ENCODE measurements around the gene FKBP5.

FKBP5 gene

DNA sequence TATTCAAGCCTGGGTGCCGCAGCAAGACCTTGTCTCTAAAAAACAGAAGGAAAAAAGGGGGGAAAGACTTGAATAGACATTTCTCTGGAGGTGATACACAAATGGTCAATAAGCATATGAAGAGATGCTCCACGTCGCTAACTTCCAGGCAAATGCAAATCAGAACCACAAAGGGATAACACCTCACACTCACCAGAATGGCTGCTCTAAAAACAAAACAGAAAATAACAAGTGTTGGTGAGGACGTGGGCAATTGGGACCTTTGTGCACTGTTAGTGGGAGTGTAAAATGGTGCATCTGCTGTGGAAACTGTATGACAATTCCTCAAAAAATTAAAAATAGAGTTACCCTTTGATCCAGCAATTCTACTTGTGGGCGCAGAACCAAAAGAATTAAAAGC is 127.6 kb downstream of the FKBP5 start:
- TF ChIP-seq CTCF (IDR thresholded peaks at IDR 0.05; ENCODE audit: low read length, missing control alignments): no peak
- DNase-seq (ENCODE audit: low read depth): no peak
- no peak overlapping the region for H3K4me3 ChIP-seq (replicated peaks; ENCODE audit: low read depth, low read length)

GRCh38 chr6:35558571-35558970 is 130.1 kb downstream of the FKBP5 start:
- no peak for DNase-seq (ENCODE audit: low read depth)
- no peak for TF ChIP-seq CTCF (IDR thresholded peaks at IDR 0.05; ENCODE audit: low read length, missing control alignments)
- no peak overlapping the region for H3K4me3 ChIP-seq (replicated peaks; ENCODE audit: low read depth, low read length)

- H3K4me3 ChIP-seq (replicated peaks; ENCODE audit: low read depth, low read length): no peak overlapping the region
- TF ChIP-seq CTCF (IDR thresholded peaks at IDR 0.05; ENCODE audit: low read length, missing control alignments): no peak
- no peak for DNase-seq (ENCODE audit: low read depth)
Measured at GRCh38 chr6:35557239-35557638, 131.5 kb downstream of the FKBP5 start.

DNA sequence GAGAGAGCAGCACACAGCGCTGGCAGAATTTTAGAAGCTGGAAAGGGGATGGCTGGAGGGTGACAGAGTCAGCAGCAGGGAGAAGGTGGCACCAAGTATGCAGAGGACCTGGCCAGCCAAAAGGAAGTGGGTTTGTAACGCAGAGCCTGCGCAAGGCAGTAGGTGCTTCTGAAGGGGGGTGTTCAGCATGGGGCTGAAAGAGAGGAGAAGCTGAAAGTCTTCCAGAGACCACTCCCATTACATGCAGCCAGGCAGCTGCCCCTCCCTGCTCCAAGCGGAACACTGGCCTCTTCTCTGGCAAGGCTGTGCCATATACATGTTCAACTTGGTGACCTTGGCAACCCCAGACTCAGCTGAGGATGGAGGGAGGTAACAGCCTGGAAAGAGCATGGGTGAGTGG is 133.9 kb downstream of the FKBP5 start:
- no peak for TF ChIP-seq CTCF (IDR thresholded peaks at IDR 0.05; ENCODE audit: low read length, missing control alignments)
- H3K4me3 ChIP-seq (replicated peaks; ENCODE audit: low read depth, low read length): no peak overlapping the region
- DNase-seq (ENCODE audit: low read depth): no peak

DNA sequence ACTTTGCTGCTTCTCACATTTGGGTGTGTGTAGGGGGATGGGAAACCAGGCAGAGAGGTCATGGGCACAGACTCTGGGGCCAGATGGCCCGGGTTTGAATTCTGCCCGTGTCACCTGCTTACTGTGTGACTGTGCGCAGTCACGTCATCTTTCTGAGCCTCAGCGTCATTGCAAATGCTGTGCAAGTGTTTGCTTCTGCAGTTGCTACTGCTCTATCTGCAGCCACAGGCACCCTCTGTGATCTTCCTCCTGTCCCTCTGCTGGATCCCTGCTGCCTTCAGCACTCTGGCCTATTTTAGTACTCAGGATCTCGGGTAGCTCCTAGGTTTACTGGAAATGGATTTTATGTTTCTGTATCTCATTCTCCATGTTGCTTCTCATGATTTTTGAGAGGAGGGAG is 135.4 kb downstream of the FKBP5 start:
- H3K4me3 ChIP-seq (replicated peaks; ENCODE audit: low read depth, low read length): no peak overlapping the region
- no peak for TF ChIP-seq CTCF (IDR thresholded peaks at IDR 0.05; ENCODE audit: low read length, missing control alignments)
- DNase-seq (ENCODE audit: low read depth): no peak

DNA sequence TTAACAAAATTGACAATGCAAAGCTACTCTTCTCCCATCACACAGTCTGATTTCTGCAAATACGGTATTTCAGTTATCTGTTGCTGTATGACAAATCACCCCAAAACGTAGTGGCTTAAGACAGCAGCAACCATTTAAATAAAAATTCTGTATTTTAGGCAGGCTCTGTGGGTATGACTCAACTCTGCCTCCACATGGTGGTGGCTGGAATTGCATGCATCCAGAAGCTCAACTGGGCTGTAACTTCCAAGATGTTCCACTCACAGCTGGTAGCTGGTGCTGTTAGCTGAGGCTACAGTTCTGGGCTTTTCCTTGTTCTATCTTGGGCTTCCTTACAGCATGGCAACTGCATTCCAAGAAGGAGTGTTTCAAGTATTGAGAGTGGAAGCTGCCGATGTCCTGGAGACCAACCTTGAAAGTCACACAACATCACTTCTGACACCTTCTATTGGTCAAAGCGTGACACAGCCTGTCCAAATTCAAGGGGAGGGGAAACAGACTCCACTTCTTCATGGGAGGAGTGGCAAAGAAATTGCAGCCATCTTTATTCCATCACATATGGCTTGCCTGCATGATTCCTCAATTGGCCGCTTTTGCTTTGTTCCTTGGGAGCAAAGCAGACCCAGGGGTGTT is 136.3 kb downstream of the FKBP5 start:
- peak; percentile 63 for DNase-seq (ENCODE audit: low read depth)
- peak; percentile 92 for TF ChIP-seq CTCF (IDR thresholded peaks at IDR 0.05; ENCODE audit: low read length, missing control alignments)
- no peak overlapping the region for H3K4me3 ChIP-seq (replicated peaks; ENCODE audit: low read depth, low read length)

DNA sequence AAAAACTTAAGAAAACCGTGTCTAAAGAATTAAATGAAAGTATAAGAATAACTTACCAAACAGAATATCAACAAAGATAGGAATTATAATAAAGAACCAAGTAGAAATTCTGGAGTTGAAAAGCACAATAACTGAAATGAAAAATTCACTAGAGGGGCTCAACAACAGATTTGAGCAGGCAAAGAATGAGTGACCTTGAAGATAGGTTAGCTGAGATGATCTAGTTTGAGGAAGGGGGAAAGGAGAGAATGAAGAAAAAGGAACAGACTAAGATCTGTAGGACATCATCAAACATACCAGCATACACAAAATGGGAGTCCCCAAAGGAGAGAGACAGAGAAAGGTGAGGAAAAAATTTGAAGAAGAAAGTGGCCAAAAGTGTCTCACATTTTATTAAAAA is 138.3 kb downstream of the FKBP5 start:
- no peak for TF ChIP-seq CTCF (IDR thresholded peaks at IDR 0.05; ENCODE audit: low read length, missing control alignments)
- no peak for DNase-seq (ENCODE audit: low read depth)
- H3K4me3 ChIP-seq (replicated peaks; ENCODE audit: low read depth, low read length): no peak overlapping the region
